ENCODE data around the gene SEC11A. TPM values are rescaled to one million over a fixed set of nuclear protein-coding genes. Genes with fewer than 3 reads are reported as not detected.
A peak's percentile ranks its signal among the peaks of the same experiment; 100 is the strongest.

SEC11A gene
- total RNA-seq, 4 donors from 2014 or later, result 54.1 to 103 (median 72.8) TPM

GRCh38 chr15:84653910-84654688 is 61.8 kb downstream of the SEC11A start, which contains the start of gene WDR73:
TSS of gene WDR73 (minus strand) at chr15:84654283. CDS start at chr15:84654274, 9 bp downstream.
- Histone ChIP-seq H3K27ac (peak within 1 kb of the TSS; percentile 83 to 92 (median 90)), H3K9me3 (no peaks in the 10 kb centered on the region), H3K4me3 (peak within 1 kb of the TSS; percentile 63 to 94 (median 82)), H3K27me3 (no peaks in the 10 kb centered on the region), H3K36me3 (peaks cover under 1 to 33% (median 16%) of the 10 kb centered on the region in 3 donors), H3K4me1 (peaks cover 24 to 77% (median 24%) of the 10 kb centered on the region in 3 donors)
- peak; percentile 57 for DNase-seq
- peak in 1 of 6 experiments; percentile 23 for TF ChIP-seq CTCF (IDR thresholded peaks at IDR 0.05)
- peak in 2 of 4 donors; percentile 60 to 69 for TF ChIP-seq POLR2A (IDR thresholded peaks at IDR 0.05)
- intact Hi-C loops (cut with DNase I), result no loop called here
- WGBS, 2 donors, result 0 to 2% methylated on average over 21 to 22 of the region's 49 CpGs

GRCh38 chr15:84653584-84653909 is 62.4 kb downstream of the SEC11A start:
- intact Hi-C loops (cut with DNase I), result no loop called here
- TF ChIP-seq CTCF (IDR thresholded peaks at IDR 0.05) (no peak), POLR2A (IDR thresholded peaks at IDR 0.05) (no peak)
- peak overlapping the region; percentile 63 to 94 (median 82) for H3K4me3 ChIP-seq
- peaks cover 21 to 77% (median 22%) of the 10 kb centered on the region in 3 donors for H3K4me1 ChIP-seq
- peaks cover 6 to 39% (median 22%) of the 10 kb centered on the region in 3 donors for H3K36me3 ChIP-seq
- WGBS, 2 donors, result 3 to 8% methylated on average over 4 to 7 of the region's 7 CpGs
- no peaks in the 10 kb centered on the region for H3K27me3 ChIP-seq
- no peak for DNase-seq
- peak overlapping the region; percentile 83 to 92 (median 90) for H3K27ac ChIP-seq
- H3K9me3 ChIP-seq, result no peaks in the 10 kb centered on the region

GRCh38 chr15:84649706-84650105 is 66.2 kb downstream of the SEC11A start:
- intact Hi-C loops (cut with DNase I), result no loop called here
- WGBS, 2 donors, result 73 to 84% methylated on average over 2 of the region's 2 CpGs
- DNase-seq, result no peak
- Histone ChIP-seq H3K4me3 (no peak overlapping the region), H3K27me3 (no peaks in the 10 kb centered on the region), H3K4me1 (peaks cover 10 to 47% (median 11%) of the 10 kb centered on the region in 3 donors), H3K36me3 (peaks cover 30 to 77% (median 53%) of the 10 kb centered on the region in 3 donors), H3K27ac (no peak overlapping the region), H3K9me3 (no peaks in the 10 kb centered on the region)
- TF ChIP-seq POLR2A (IDR thresholded peaks at IDR 0.05) (no peak), CTCF (IDR thresholded peaks at IDR 0.05) (no peak)

GRCh38 chr15:84648539-84648938 is 67.4 kb downstream of the SEC11A start:
- H3K4me3 ChIP-seq, result no peak overlapping the region
- no peaks in the 10 kb centered on the region for H3K27me3 ChIP-seq
- TF ChIP-seq CTCF (IDR thresholded peaks at IDR 0.05) (no peak), POLR2A (IDR thresholded peaks at IDR 0.05) (no peak)
- no peaks in the 10 kb centered on the region for H3K9me3 ChIP-seq
- H3K4me1 ChIP-seq, result peaks cover 8 to 43% (median 10%) of the 10 kb centered on the region in 3 donors
- intact Hi-C loops (cut with DNase I), result no loop called here
- peaks cover 30 to 89% (median 54%) of the 10 kb centered on the region in 3 donors for H3K36me3 ChIP-seq
- H3K27ac ChIP-seq, result no peak overlapping the region
- DNase-seq, result no peak
- 29 to 52% methylated on average over 2 to 3 of the region's 3 CpGs for WGBS, 2 donors

- Histone ChIP-seq H3K27ac (no peak overlapping the region), H3K27me3 (no peaks in the 10 kb centered on the region), H3K4me3 (no peak overlapping the region), H3K4me1 (peaks cover 0 to 35% (median 3%) of the 10 kb centered on the region in 3 donors), H3K36me3 (peaks cover 30 to 97% (median 56%) of the 10 kb centered on the region in 3 donors), H3K9me3 (no peaks in the 10 kb centered on the region)
- intact Hi-C loops (cut with DNase I), result no loop called here
- TF ChIP-seq CTCF (IDR thresholded peaks at IDR 0.05) (no peak), POLR2A (IDR thresholded peaks at IDR 0.05) (no peak)
- DNase-seq, result no peak
Measured at GRCh38 chr15:84647726-84648125, 68.2 kb downstream of the SEC11A start.
